HG03565 (cell line): ENCODE measurements around the gene CLEC4C.
"Not testable (repeated sequence)": the region's sequence is repeated elsewhere in the genome, so short reads cannot be mapped to it uniquely, and the experiment has no call there.

ENCODE experiments used
- ATAC-seq: cut with Tn5 transposase; IDR thresholded peaks from one replicate; pipeline ENCODE4 v1.9.1; 2021; ENCODE audit warnings: mild to moderate bottlenecking, moderate library complexity; ENCODE audit not compliant: unreplicated experiment

CLEC4C gene, protein sequence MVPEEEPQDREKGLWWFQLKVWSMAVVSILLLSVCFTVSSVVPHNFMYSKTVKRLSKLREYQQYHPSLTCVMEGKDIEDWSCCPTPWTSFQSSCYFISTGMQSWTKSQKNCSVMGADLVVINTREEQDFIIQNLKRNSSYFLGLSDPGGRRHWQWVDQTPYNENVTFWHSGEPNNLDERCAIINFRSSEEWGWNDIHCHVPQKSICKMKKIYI

DNA sequence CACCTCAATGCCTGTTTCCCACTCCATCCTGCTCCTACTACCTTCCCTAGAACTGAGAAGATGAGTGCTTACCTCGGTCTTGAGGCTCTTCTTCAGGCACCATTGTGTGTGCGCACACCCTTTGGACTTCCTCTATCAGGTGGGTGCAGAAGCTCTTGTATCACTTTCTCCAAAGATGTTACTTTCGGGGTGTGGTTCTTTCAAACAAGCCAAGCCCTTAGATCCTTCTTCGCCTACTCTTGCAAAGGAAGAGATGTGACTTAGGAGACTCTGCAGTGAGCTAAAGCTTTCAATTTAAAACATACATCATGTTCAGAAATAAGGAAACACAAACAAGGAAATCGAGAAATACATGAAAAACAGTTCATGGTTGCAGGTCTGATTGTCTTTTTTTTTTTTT lies at the start of gene CLEC4C:
Gene CLEC4C (minus strand): TSS at position 130 of the 400 bp plus-strand sequence. CDS start 27 bp downstream, at position 103.
- ATAC-seq, result no peak

DNA sequence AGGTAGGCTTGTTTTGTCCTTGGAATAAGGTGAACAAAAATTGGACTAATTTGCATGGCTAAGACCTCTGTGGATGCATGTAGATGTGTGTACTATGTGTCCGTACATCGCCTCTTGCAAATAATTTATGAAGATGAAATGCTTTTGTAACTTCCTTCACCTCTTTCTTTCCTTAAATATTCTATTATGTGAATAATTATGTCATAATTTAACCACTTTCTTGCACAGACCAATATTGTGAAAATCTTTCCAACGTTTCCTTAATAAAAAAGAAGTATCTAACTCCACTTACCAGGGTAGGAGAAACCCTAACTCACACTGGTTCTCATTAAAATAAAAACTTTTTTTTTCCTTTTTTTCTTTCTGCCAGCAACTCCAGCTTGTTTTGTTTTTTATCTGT lies 46.0 kb upstream of the CLEC4C start:
- ATAC-seq, result no peak

DNA sequence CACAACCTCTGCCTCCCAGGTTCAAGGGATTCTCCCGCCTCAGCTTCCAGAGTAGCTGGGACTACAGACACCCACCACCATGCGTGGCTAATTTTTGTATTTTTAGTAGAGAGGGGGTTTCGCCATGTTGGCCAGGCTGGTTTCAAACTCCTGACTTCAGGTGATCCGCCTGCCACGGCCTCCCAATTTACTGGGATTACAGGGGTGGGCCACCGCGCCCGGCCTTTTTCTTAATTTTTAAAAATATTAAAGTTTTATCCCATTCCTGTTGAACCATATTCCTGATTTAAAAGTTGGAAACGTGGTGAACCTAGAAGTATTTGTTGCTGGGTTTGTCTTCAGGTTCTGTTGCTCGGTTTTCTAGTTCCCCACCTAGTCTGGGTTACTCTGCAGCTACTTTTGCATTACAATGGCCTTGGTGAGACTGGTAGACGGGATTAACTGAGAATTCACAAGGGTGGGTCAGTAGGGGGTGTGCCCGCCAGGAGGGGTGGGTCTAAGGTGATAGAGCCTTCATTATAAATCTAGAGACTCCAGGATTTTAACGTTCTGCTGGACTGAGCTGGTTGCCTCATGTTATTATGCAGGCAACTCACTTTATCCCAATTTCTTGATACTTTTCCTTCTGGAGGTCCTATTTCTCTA lies 41.8 kb upstream of the CLEC4C start, which contains the start of gene NANOG:
Gene NANOG (plus strand): TSS at position 519 of the 645 bp plus-strand sequence. CDS start 213 bp downstream, outside the sequence.
- not testable (repeated sequence) for ATAC-seq

DNA sequence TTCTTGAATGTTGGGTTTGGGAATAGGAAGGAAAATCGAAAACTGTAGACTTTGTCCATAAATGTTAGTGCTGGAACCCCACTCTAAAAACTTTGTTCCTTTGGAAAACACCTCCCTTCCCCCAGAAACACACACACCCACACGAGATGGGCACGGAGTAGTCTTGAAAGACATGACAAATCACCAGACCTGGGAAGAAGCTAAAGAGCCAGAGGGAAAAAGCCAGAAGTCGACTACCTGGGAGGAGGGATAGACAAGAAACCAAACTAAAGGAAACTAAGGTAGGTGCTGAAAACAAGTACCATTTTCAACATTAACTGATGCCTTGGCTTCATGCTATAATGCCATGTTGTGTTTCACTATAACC lies 41.1 kb upstream of the CLEC4C start:
- no peak for ATAC-seq

DNA sequence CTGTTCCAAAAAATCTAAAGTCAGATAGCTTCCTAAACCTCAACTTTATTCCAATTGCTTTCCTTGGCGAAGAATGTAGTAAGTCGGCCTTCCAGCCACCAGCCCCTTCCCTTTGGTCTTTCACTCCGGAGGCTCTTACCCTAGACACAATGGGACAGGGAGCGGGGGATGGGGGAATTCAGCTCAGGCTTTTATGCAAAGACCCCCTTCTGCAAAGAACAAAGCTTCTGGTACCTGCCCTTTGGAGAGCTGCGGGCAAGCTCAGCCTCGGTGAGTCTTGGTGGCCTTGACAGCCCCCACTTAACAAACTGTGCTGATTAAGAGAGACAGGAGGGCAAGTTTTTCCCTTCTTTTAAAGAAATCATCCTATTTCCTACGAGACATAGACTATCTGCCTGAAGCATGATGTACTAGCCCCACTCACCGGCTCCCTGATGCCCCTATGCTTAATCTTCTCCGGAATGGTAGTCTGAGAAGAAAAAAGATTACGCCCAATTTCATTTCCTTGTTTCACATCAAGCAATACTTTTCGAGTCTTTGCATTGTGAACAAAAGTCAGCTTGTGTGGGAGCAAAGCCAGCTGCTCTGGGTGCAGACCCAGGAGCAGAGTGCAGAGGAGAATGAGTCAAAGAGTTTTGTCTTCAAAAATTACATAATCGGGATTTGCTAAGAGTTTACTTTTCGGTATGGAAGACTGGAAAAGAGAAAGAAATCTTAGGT lies 40.6 kb upstream of the CLEC4C start:
- no peak for ATAC-seq

DNA sequence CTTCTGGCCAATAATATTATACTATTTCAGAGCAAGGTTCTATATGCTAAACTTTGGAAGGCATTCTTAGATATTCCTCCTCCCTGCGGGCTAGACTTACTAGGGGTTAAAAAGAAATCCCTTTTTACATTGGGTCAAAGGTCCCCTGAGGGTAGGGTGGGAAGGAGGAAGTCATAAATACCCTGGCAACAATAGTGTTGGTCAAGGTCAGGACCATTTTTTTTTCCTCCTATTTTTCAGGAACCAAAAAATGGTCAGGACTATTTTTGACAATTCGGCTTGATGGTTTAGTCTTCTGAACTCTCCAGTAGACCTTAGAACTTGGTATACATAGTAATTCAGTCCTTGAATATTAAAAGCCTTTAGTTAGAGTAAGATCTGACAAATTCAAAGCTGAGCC lies 37.5 kb upstream of the CLEC4C start:
- no peak for ATAC-seq

DNA sequence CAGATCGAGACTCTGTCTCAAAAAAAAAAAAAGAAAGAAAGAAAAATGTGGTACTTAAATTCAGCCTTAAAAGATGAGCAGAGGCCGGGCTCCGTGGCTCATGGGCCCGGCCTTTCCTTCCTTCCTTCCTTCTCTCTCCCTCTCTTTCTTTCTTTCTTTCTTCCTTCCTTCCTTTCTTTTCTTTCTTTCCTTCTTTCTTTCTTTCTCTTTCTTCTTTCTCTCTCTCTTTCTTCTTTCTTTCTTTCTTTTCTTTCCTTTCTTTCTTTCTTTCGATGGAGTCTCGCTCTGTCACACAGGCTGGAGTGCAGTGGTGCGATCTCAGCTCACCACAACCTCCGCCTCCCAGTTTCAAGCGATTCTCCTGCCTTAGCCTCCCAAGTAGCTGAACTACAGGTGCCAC lies 36.3 kb upstream of the CLEC4C start:
- not testable (repeated sequence) for ATAC-seq

DNA sequence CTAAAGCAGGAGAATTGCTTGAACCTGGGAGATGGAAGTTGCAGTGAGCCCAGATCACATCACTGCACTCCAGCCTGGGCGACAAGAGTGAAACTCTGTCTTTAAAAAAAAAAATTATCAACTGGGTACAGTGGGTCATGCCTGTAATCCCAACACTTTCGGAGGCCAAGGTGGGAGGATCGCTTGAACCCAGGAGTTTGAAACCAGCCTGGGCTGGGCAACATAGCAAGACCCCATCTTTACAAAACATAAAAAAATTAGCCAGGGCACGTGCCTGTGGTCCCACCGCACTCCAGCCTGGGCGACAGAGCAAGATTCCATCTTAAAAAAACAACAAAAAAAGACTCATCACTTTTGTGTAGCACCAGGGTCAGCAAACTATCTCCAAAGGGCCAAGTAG lies 34.9 kb upstream of the CLEC4C start:
- ATAC-seq, result no peak

DNA sequence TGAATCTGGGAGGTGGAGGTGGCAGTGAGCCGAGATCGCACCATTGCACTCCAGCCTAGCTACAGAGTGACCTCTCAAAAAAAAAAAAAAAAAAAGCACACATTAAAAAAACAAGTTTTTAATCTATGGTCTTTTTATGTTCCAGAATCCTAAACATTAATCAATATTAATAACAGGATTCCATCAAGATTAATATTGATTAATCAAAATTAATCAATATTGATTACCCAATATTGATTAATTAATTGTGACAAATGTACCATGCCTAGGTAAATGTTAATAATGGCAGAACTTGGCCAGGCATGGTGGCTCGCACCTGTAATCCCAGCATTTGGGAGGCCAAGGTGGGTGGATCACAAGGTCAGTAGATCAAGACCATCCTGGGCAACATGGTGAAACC lies 34.1 kb upstream of the CLEC4C start:
- ATAC-seq, result no peak

DNA sequence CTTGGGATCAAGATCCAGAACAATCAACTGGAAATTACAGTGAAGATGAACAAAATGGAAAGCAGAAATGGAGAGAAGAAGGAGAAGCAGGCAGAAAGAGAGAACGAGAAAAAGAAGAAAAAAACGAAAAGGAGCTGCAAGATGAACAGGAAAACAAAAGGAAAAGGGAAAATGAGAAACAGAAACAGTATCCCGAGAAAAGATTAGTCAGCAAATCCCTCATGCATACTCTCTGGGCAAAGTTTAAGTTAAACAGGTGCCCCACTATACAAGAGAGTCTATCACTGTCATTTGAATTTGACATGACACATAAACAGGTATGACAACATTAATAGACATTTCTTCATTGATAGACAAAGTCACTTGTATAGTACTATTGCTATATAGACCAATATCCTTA lies 22.8 kb upstream of the CLEC4C start:
- no peak for ATAC-seq

DNA sequence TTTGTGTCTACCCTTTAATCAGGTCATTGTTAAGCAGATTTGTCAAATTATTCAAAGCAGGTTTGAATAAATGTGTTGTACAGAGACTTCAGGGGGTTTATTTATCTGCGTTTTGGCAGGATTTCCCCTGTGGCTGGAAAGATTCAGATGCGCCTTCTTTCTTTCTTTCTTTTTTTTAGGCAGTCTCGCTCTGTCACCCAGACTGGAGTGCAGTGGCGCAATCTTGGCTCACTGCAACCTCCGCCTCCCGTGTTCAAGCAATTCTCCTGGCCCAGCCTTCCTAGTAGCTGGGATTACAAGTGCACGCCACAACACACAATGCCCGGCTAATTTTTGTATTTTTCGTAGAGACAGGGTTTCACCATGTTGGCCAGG lies 11.6 kb upstream of the CLEC4C start:
- no peak for ATAC-seq

DNA sequence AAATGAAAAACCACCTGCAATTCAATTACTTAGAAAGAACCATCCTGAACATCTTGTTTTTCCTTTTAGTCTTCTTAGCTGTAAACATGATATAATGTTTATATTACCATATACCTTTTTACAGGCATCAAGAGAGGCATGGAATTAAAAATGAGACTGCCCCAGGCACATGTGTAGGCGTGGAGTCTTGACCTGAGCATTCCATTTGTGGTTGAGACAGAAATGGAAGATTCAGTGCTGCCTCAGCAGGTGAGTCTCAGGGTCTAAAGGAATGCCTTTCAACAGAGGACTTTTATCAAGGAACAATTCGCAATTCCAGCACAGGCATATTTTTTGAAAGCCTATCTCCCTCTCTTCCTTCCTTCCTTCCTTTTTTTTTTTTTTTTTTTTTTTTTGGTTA lies 9.8 kb upstream of the CLEC4C start:
- no peak for ATAC-seq

DNA sequence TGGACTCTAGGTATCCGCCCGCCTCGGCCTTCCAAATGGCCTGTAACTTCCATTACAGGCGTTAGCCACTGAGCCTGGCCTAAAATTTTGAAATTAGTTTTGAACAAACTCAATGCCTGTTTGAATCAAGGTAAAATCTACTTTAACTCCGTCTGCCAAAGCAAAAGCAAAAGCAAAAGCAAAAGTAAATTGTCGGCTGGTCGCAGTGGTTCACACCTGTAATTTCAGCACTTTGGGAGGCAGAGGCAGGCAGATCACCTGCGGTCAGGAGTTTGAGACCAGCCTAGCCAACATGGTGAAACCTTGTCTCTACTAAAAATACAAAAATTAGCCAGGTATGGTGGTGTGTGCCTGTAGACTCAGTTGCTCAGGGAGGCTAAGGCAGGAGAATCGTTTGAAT lies 8.5 kb upstream of the CLEC4C start:
- not testable (repeated sequence) for ATAC-seq

DNA sequence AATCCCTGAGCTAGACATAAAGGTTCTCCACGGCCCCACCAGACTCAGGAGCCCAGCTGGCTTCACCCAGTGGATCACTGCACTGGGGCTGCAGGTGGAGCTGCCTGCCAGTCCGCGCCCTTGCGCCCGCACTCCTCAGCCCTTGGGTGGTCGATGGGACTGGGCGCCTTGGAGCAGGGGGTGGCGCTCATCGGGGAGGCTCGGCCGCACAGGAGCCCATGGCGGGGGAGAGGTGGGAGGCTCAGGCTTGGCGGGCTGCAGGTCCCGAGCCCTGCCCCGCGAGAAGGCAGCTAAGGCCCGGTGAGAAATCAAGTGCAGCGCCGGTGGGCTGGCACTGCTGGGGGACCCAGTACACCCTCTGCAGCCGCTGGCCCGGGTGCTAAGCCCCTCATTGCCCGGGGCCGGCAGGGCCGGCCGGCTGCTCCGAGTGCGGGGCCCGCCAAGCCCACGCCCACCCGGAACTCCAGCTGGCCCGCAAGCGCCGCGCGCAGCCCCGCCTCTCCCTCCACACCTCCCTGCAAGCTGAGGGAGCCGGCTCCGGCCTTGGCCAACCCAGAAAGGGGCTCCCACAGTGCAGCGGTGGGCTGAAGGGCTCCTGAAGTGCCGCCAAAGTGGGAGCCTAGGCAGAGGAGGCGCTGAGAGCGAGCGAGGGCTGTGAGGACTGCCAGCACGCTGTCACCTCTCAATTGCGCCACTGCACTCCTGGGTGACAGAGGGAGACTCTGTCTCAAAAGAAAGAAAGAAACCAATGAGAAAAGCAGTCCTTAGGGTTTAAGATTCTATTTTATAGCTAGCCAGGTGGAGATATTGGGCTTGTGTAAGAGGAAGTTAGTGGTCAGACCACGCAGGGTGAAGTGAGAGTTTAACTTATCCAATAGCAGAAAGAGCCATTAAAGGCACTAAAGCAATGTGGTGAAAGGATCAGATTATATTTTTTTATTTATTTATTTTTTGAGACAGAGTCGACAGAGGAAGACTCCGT lies 5.1 kb upstream of the CLEC4C start:
- not testable (repeated sequence) for ATAC-seq

DNA sequence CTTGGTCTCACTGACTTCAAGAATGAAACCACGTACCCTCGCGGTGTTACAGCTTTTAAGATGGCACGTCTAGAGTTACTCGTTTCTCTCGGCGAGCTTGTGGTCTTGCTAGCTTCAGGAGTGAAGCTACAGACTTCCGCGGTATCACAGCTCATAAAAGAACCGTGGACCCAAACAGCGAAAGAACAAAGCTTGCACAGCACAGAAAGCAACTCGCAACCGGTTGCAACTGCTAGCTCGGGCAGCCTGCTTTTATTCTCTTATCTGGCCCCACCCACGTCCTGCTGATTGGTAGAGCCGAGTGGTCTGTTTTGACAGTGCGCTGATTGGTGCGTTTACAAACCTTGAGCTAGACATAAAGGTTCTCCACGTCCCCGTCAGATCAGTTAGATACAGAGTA lies 4.2 kb upstream of the CLEC4C start:
- no peak for ATAC-seq

DNA sequence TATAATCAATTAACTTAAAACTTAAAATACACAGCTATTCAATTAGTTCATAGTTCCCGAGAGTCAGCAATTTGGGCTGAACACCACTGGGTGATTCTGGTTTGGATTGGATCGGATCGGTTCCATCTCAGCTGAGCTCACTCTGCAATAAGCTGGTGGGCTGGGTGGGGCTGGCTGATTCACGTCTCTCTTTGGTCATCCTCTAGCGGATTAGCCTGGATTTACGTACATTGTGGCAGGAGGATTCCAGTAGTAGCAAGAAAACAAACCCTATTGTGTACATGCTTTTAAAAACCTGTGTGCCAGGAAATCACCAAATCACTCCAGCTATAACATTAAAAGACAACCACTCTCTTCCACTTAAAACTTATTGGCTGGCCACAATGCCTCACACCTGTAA lies 3.2 kb upstream of the CLEC4C start:
- no peak for ATAC-seq

DNA sequence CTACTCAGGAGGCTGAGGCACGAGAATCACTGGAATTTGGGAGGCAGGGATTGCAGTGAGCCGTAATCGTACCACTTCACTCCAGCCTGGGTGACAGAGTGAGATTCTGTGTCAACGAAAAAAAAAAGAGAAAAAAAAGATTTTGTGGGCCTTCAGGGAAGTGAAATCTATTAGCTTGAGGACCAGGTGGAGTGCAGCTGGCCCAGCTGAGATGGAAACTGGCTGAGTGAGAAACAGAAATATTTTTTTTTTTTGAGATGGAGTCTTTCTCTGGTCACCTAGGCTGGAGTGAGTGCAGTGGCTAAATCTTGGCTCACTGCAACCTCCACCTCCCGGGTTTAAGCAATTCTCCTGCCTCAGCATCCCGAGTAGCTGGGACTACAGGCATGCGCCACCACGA lies 2.3 kb upstream of the CLEC4C start:
- ATAC-seq, result no peak

DNA sequence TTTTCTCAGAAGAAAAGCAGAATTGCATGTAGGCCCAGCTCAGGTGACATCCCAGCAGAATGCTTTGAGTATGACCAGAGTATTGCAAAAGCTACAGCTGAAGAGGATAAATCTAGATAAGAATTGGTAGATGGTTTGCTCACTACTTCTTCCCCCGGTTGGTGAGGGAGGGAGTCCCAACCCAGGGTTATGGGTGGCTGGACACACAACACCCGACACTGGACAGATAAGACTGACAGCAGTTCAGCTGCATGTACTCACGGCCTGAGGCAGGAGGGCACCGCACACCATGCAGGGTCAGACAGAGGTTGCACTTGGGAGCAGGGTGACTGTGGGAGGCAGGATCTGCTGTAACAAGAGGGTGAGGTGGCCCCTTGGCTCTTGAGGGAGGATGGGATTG lies 1.7 kb upstream of the CLEC4C start:
- ATAC-seq, result no peak

DNA sequence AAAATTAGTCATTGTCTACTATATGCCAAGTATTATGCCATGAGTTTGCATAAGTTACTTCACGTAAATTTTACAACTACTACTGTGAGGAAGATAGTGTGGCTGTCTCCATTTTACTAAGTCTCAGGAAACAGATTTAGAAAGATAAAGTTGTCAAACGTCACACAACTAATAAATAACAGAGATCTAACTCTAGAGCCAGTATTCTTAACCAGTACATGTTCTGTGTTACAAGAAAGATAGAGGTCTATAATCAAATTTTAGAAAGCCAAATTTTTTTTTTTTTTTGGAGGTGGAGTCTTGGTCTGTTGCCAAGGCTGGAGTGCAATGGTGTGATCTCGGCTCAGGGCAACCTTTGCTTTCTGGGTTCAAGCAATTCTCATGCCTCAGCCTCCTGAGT lies 14.2 kb downstream of the CLEC4C start:
- no peak for ATAC-seq

DNA sequence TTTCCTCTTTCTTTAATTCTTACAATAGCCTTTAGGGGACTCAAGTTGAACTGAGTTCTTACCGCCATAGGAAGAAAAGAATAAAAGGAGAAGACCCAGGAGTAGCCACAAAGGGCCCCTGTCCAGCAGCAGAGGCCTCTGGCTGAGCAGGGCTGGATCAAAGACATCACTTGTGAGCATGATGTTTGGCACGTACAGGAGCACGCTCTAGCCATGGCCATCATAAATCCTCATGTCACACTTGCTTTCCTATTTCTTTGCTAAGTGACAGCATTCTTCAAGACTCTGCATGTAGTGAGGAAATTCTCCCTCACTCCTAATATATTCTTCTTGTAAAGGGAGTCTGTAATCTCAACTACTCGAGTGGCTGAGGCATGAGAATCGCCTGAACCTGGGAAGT lies 15.7 kb downstream of the CLEC4C start:
- ATAC-seq, result no peak

DNA sequence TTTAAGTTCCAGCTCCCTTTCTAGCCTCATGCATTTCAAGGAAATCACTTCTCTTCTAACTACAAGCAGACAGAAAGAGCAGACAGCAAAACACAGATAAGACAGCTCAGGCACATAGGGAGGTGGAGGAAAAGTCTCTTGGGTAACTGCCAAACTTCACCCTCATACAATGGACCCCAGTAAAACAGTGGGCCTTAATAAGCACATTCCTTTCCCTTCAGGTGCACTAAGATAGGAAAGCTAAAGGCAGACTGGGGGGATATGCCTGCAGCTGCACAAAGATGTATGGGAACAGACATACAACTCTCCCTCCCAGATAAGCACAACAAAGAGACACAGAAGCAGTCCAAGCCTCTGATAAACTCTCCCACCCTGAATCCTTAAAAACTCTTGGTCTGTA lies 16.2 kb downstream of the CLEC4C start:
- not testable (repeated sequence) for ATAC-seq
